Measurements from ENCODE around the gene HS6ST1. TPM values are rescaled to one million over a fixed set of nuclear protein-coding genes. Genes with fewer than 3 reads are reported as not detected.

Gene HS6ST1
- total RNA-seq, 1 donor from 2014 or later: 31.1 TPM

DNA sequence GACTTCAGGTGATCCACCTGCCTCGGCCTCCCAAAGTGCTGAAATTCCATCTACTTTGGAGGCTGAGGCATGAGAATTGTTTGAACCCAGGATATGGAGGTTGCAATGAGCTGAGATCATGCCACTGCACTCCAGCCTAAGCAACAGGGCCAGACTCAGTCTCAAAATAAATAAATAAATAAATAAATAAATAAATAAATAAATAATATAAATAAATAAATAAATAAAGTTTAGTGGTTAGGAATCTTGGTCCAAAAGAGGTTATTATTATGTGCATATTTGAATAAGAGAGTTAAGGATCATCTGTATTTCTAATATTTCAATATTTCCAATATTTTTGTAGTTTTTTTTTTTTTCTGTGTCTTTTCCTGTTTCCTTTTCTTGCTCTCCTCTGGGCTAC is 90.8 kb downstream of the HS6ST1 start:
- H3K9ac ChIP-seq: no peak overlapping the region
- no peaks in the 10 kb centered on the region for H3K79me2 ChIP-seq (ENCODE audit: low read depth)
- peaks cover 2% of the 10 kb centered on the region for H3K9me3 Mint-ChIP-seq
- no peak overlapping the region for H3K27ac Mint-ChIP-seq
- TF ChIP-seq EZH2phosphoT487 (IDR thresholded peaks at IDR 0.05) (no peak), EZH2 (IDR thresholded peaks at IDR 0.05) (no peak)
- TF ChIP-seq, protein P1, sequence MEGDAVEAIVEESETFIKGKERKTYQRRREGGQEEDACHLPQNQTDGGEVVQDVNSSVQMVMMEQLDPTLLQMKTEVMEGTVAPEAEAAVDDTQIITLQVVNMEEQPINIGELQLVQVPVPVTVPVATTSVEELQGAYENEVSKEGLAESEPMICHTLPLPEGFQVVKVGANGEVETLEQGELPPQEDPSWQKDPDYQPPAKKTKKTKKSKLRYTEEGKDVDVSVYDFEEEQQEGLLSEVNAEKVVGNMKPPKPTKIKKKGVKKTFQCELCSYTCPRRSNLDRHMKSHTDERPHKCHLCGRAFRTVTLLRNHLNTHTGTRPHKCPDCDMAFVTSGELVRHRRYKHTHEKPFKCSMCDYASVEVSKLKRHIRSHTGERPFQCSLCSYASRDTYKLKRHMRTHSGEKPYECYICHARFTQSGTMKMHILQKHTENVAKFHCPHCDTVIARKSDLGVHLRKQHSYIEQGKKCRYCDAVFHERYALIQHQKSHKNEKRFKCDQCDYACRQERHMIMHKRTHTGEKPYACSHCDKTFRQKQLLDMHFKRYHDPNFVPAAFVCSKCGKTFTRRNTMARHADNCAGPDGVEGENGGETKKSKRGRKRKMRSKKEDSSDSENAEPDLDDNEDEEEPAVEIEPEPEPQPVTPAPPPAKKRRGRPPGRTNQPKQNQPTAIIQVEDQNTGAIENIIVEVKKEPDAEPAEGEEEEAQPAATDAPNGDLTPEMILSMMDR (IDR thresholded peaks at IDR 0.05): no peak
- no peak overlapping the region for H2AFZ ChIP-seq (replicated peaks)
- H3K27me3 ChIP-seq: peaks cover 21% of the 10 kb centered on the region
- H3K9me3 ChIP-seq (ENCODE audit: low read depth): no peaks in the 10 kb centered on the region
- H3K27ac ChIP-seq: no peak overlapping the region
- DNase-seq (ENCODE audit: low spot score): no peak
- H4K20me1 ChIP-seq (ENCODE audit: low read depth): no peaks in the 10 kb centered on the region
- H3K4me3 ChIP-seq: no peak overlapping the region
- no peaks in the 10 kb centered on the region for H3K4me1 Mint-ChIP-seq
- H3K27me3 Mint-ChIP-seq (ENCODE audit: insufficient read depth, low read depth): no peaks in the 10 kb centered on the region
- H3K4me3 Mint-ChIP-seq: no peak overlapping the region
- no peaks in the 10 kb centered on the region for H3K36me3 Mint-ChIP-seq
- H3K36me3 ChIP-seq: no peaks in the 10 kb centered on the region
- no peaks in the 10 kb centered on the region for H3K4me1 ChIP-seq
- no peak overlapping the region for H3K4me2 ChIP-seq
- H3F3A ChIP-seq (ENCODE audit: low read depth): no peaks in the 10 kb centered on the region

DNA sequence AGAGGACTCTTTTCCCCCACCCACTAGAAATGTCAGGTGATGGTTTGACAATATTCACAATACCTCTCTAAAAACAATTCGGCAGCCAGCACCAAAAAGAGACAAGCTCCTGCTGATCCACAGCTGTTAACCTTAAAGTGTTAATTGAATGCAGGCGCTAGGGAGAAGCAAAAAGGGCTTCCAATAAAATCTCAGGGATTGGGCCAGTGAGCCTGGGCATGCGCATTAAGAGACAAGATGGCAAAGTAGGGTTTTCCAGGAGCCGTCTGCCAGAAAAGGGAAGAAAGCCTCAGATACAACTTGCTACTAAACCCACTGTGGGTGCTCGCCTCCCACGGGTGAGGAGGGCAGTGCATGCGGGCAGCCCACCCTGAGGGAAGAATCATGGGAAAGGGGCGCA is 98.8 kb downstream of the HS6ST1 start:
- Histone ChIP-seq H3K27ac (no peak overlapping the region), H3F3A (ENCODE audit: low read depth) (no peaks in the 10 kb centered on the region), H4K20me1 (ENCODE audit: low read depth) (no peaks in the 10 kb centered on the region), H3K4me2 (no peak overlapping the region), H3K9me3 (ENCODE audit: low read depth) (no peaks in the 10 kb centered on the region), H3K36me3 (no peaks in the 10 kb centered on the region), H3K4me1 (no peaks in the 10 kb centered on the region), H2AFZ (replicated peaks) (no peak overlapping the region), H3K9ac (no peak overlapping the region), H3K27me3 (no peaks in the 10 kb centered on the region), H3K4me3 (no peak overlapping the region), H3K79me2 (ENCODE audit: low read depth) (no peaks in the 10 kb centered on the region)
- TF ChIP-seq, protein P1 (IDR thresholded peaks at IDR 0.05): no peak
- TF ChIP-seq EZH2 (IDR thresholded peaks at IDR 0.05) (no peak), EZH2phosphoT487 (IDR thresholded peaks at IDR 0.05) (no peak)
- H3K27me3 Mint-ChIP-seq (ENCODE audit: insufficient read depth, low read depth): no peaks in the 10 kb centered on the region
- DNase-seq (ENCODE audit: low spot score): no peak
- no peaks in the 10 kb centered on the region for H3K9me3 Mint-ChIP-seq
- no peaks in the 10 kb centered on the region for H3K36me3 Mint-ChIP-seq
- no peaks in the 10 kb centered on the region for H3K4me1 Mint-ChIP-seq
- H3K4me3 Mint-ChIP-seq: no peak overlapping the region
- no peak overlapping the region for H3K27ac Mint-ChIP-seq

DNA sequence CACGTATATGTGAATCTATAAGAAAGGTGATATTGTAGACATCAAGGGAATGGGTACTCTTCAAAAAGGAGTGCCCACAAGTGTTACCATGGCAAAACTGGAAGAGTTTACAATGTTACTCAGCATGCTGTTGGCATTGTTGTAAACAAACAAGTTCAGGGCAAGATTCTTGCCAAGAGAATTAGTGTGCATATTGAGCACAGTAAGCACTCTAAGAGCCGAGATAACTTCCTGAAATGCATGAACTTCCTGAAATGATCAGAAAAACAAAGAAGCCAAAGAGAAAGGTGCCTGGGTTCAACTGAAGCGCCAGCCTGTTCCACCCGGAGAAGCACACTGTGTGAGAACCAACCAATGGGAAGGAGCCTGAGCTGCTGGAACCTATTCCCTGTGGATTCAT is 101.0 kb downstream of the HS6ST1 start:
- Histone ChIP-seq H3K79me2 (ENCODE audit: low read depth) (no peaks in the 10 kb centered on the region), H3K4me1 (no peaks in the 10 kb centered on the region), H3K27me3 (no peaks in the 10 kb centered on the region), H3K27ac (no peak overlapping the region), H4K20me1 (ENCODE audit: low read depth) (no peaks in the 10 kb centered on the region), H3K36me3 (no peaks in the 10 kb centered on the region), H3K4me3 (no peak overlapping the region), H2AFZ (replicated peaks) (no peak overlapping the region), H3F3A (ENCODE audit: low read depth) (no peaks in the 10 kb centered on the region), H3K4me2 (no peak overlapping the region), H3K9ac (no peak overlapping the region), H3K9me3 (ENCODE audit: low read depth) (no peaks in the 10 kb centered on the region)
- Mint-ChIP-seq H3K36me3 (no peaks in the 10 kb centered on the region), H3K9me3 (no peaks in the 10 kb centered on the region), H3K4me3 (no peak overlapping the region), H3K27me3 (ENCODE audit: insufficient read depth, low read depth) (no peaks in the 10 kb centered on the region), H3K4me1 (no peaks in the 10 kb centered on the region), H3K27ac (no peak overlapping the region)
- TF ChIP-seq EZH2phosphoT487 (IDR thresholded peaks at IDR 0.05): no peak
- DNase-seq (ENCODE audit: low spot score): no peak

- H3K4me1 Mint-ChIP-seq: no peaks in the 10 kb centered on the region
- no peaks in the 10 kb centered on the region for H3K36me3 Mint-ChIP-seq
- H3K4me3 Mint-ChIP-seq: no peak overlapping the region
- no peak for TF ChIP-seq EZH2 (IDR thresholded peaks at IDR 0.05)
- TF ChIP-seq EZH2phosphoT487 (IDR thresholded peaks at IDR 0.05): no peak
- TF ChIP-seq, protein P1 (IDR thresholded peaks at IDR 0.05): no peak
- Histone ChIP-seq H3K9ac (no peak overlapping the region), H3K4me2 (no peak overlapping the region), H3K27me3 (no peaks in the 10 kb centered on the region), H3K4me3 (no peak overlapping the region), H3K36me3 (no peaks in the 10 kb centered on the region), H3F3A (ENCODE audit: low read depth) (no peaks in the 10 kb centered on the region), H3K4me1 (no peaks in the 10 kb centered on the region), H3K9me3 (ENCODE audit: low read depth) (no peaks in the 10 kb centered on the region), H3K27ac (no peak overlapping the region), H2AFZ (replicated peaks) (no peak overlapping the region), H4K20me1 (ENCODE audit: low read depth) (no peaks in the 10 kb centered on the region), H3K79me2 (ENCODE audit: low read depth) (no peaks in the 10 kb centered on the region)
- DNase-seq (ENCODE audit: low spot score): no peak
- no peaks in the 10 kb centered on the region for H3K9me3 Mint-ChIP-seq
- H3K27me3 Mint-ChIP-seq (ENCODE audit: insufficient read depth, low read depth): no peaks in the 10 kb centered on the region
- H3K27ac Mint-ChIP-seq: no peak overlapping the region
These were observed 102.6 kb downstream of the HS6ST1 start for GRCh38 chr2:128215897-128216642.

Data from neural progenitor cell (in vitro differentiated cells).